K562 (cell line): ENCODE measurements around the gene P2RX5. TPM values are rescaled to one million over a fixed set of nuclear protein-coding genes. Genes with fewer than 3 reads are reported as not detected.

Experiments
- CBX2 ChIP-seq: fragments of 200-600 bp; sonication (generic); IDR thresholded peaks from one replicate; pipeline ENCODE4 v1.6.1; 2012; ENCODE audit warnings: mild to moderate bottlenecking, low read length, inconsistent platforms; ENCODE audit not compliant: insufficient read depth, poor library complexity, severe bottlenecking
- CCNT2 ChIP-seq: IDR thresholded peaks from 2 replicates; pipeline ENCODE4 v1.6.1; 2011; ENCODE audit warnings: borderline replicate concordance, low read depth, mild to moderate bottlenecking, moderate library complexity, mixed read lengths, low read length; ENCODE audit not compliant: insufficient read length; ENCODE audit errors: extremely low read depth
- CHD4 ChIP-seq: fragments of 200-600 bp; sonication (generic); IDR thresholded peaks from 3 replicates; pipeline ENCODE4 v1.6.1; 2012; ENCODE audit warnings: low read depth, mild to moderate bottlenecking, mixed read lengths, low read length, inconsistent platforms; ENCODE audit not compliant: insufficient read depth, insufficient replicate concordance, poor library complexity, severe bottlenecking
- ELF4 ChIP-seq: fragments of 450-650 bp; formaldehyde crosslinking; IDR thresholded peaks from 2 replicates; pipeline ENCODE4 v1.4.0; 2022; ENCODE audit warnings: missing genetic modification characterization
- HDAC1 ChIP-seq, 2 experiments: fragments of 450-650 bp; IDR thresholded peaks; 2 replicates each; pipeline ENCODE4 v1.6.1; 2016 to 2017; ENCODE audit warnings: inconsistent platforms in 1 of 2, mild to moderate bottlenecking in 1 of 2, moderate library complexity in 1 of 2
- KAT8 ChIP-seq: fragments of 450-650 bp; IDR thresholded peaks from 2 replicates; pipeline ENCODE4 v1.6.1; 2016; ENCODE audit warnings: low read depth, mild to moderate bottlenecking
- KDM1A ChIP-seq, 2 experiments: fragments of 450-650 bp; IDR thresholded peaks; 2 replicates each; pipeline ENCODE4 v1.6.1; 2016; ENCODE audit warnings: mild to moderate bottlenecking in 2 of 2
- KDM5B ChIP-seq: fragments of 200-600 bp; sonication (generic); IDR thresholded peaks from 2 replicates; pipeline ENCODE4 v1.6.1; 2012; ENCODE audit warnings: low read depth, mild to moderate bottlenecking, moderate library complexity, low read length, control low read depth, inconsistent platforms; ENCODE audit not compliant: insufficient replicate concordance
- MTA1 ChIP-seq: fragments of 450-650 bp; IDR thresholded peaks from 2 replicates; pipeline ENCODE4 v1.6.1; 2017; ENCODE audit warnings: borderline replicate concordance
- NFE2 ChIP-seq: IDR thresholded peaks from 2 replicates; pipeline ENCODE4 v1.6.1; 2014; ENCODE audit warnings: antibody characterized with exemption, low read depth
- REST ChIP-seq, 2 experiments: fragments of 450-650 bp; formaldehyde crosslinking in 1 of 2; IDR thresholded peaks; 2 replicates each; pipeline versions ENCODE4 v1.4.0 to v1.6.1; 2014 to 2020; ENCODE audit warnings: mild to moderate bottlenecking in 2 of 2, borderline replicate concordance in 1 of 2, low read depth in 1 of 2
- TCF3 ChIP-seq: sonication (generic); formaldehyde crosslinking; IDR thresholded peaks from 2 replicates; pipeline ENCODE4 v1.4.0; 2020; ENCODE audit warnings: mild to moderate bottlenecking, missing genetic modification reagents
- XRCC5 ChIP-seq: fragments of 200-400 bp; formaldehyde crosslinking; IDR thresholded peaks from 2 replicates; pipeline ENCODE4 v1.6.1; 2017; ENCODE audit warnings: low read depth, mild to moderate bottlenecking, low read length
- ZEB2 ChIP-seq: fragments of 450-650 bp; IDR thresholded peaks from 2 replicates; pipeline ENCODE4 v1.6.1; 2016
- ZNF324 ChIP-seq: fragments of 250-450 bp; sonication (Bioruptor Pico); IDR thresholded peaks from 2 replicates; pipeline ENCODE4 v1.4.0; 2020; ENCODE audit warnings: mild to moderate bottlenecking
- ZSCAN29 ChIP-seq: fragments of 450-650 bp; IDR thresholded peaks from 2 replicates; pipeline ENCODE4 v1.6.1; 2017
- polyA plus RNA-seq, 8 experiments: library from polyadenylated mRNA; depleted of rRNA in 4 of 8; stranded (reverse) in 5 of 8; unstranded in 3 of 8; fragments of >200 nt; fragmentation: Nextera tagmentation in 2 of 8; fragmentation: Illumina TruSeq in 1 of 8; extraction: Ambion mirVana in 2 of 8; extraction: Trizol in 1 of 8; gene quantifications; 2 replicates each; pipeline versions ENCODE4 v1.2.1 to v1.2.3, GENCODE V29; 2011 to 2014; ENCODE audit warnings: inconsistent platforms in 1 of 8, missing spikeins in 1 of 8
- total RNA-seq, 7 experiments: library from RNA; depleted of rRNA in 6 of 7; stranded (reverse); fragments of >200 nt in 6 of 7; fragmentation: Illumina TruSeq in 2 of 7; extraction: Trizol in 2 of 7; gene quantifications; 2 replicates each; pipeline versions ENCODE4 v1.2.1 to v1.2.3, GENCODE V29; 2011 to 2021; ENCODE audit warnings: low replicate concordance in 1 of 7
- TF ChIP-seq, protein P1 (sequence below): fragments of 250-450 bp; sonication (Bioruptor Pico); IDR thresholded peaks from 2 replicates; pipeline ENCODE4 v1.5.0; 2021; ENCODE audit warnings: mild to moderate bottlenecking, moderate library complexity

Gene P2RX5
- total and polyA plus RNA-seq, 9 of the 15 experiments (the other 6 are each of a cell fraction or from before 2014, with no cell fraction given) = 0.31 to 4.0 (median 1.3) TPM

DNA sequence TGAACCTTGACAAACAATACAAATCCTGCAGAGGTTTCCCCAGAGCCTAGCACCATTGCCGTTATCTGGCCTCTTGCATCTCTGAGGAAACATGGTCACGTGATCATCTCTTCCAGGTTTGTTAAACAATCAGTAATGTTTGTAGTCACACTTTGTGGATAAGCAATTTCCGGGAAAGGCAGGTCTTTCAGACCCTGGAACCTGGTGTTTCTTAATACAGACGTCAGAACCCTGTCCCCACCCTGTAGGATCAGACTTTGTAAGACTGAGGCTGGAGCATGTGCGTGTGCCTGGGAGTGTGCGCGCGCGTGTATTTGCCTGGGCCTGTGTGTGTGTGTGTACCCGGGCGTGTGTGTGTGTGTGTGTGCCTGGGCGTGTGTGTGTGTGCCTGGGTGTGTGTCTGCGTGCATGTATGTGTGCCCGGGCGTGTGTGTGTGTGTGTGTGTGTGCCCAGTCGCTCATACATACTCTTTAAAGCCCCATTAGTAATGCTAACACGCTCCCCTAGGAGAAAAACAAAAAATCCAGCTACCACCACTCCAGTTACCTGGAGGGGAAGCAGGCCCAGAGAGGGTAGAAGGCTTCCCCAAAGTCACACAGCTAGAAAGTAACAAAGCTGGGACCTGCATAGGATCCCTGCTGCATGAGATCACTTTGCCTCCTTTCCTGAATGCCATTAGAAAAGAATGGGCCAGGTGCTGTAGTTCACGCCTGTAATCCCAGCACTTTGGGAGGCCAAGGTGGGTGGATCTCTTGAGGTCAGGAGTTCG, 54.1 kb downstream of the P2RX5 start (continued):
- TF ChIP-seq, protein P1, sequence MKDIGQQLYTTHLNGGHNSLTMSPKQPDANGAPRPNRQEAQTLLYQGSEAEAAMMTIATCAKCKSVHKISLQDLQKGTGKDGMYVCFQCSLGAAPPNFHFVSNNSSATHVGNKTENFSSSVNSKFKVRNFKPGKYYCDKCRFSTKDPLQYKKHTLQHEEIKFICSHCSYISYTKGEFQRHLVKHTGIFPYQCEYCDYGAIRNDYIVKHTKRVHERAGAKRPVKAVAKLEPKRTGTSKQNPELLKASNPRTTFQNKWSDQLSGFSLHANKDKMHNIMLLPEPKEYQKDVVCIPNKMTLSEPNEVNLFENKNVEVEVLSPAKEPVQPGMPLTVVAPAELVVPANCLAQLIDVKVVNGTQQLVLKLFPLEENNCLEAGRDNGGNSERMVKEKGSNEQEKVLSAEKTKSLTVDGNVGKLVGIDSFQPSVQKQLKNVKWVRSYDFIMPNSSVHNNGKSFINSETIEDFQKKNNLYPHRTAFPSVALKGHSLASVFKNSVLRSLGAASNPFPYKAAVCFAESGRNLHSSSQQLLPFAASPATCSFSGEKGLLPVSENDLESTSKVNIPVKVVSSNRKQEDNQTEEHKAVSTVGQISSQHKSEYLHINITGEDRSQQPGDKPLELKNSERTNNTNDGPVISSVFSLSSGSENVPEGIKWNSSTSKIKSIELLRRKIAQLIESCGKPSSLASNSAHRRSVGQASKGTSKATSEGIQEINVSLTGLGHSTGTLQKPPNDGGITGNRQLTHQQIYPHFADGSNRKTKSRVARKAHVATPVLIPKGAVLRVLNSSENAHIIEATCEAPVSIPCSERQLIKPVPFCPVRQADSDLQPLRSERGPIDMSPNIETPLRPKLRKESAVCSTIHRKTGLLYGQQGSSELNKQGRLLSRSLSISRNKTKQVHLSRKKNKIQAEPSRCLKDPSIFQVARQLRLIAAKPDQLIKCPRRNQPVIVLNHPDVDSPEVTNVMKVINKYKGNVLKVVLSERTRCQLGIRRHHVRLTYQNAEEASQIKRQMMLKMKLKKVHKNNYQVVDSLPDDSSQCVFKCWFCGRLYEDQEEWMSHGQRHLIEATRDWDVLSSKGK = no peak
- TF ChIP-seq MTA1 = no peak
- no peak for TF ChIP-seq REST (IDR thresholded peaks at IDR 0.05; ENCODE audit: borderline replicate concordance)
- no peak for TF ChIP-seq REST (CRISPR knock-in tag; IDR thresholded peaks at IDR 0.05; ENCODE audit: low read depth)
- no peak for TF ChIP-seq KAT8
- TF ChIP-seq ELF4 (CRISPR knock-in tag) = no peak
- TF ChIP-seq KDM1A (IDR thresholded peaks at IDR 0.05) = peak; percentile 78 to 83
- no peak for TF ChIP-seq KDM5B
- no peak for TF ChIP-seq XRCC5
- no peak for TF ChIP-seq CHD4
- no peak for TF ChIP-seq ZSCAN29
- no peak for TF ChIP-seq NFE2
- TF ChIP-seq TCF3 (CRISPR knock-in tag) = peak; percentile 41
- TF ChIP-seq CCNT2 = no peak
- TF ChIP-seq ZEB2 = no peak
- peak in 1 of 2 experiments; percentile 63; a peak in 1 of 4 replicates for TF ChIP-seq HDAC1 (IDR thresholded peaks at IDR 0.05)
- TF ChIP-seq CBX2 = no peak
- TF ChIP-seq ZNF324 = no peak
